CD4-positive, alpha-beta T cell (primary cell): ENCODE data around the gene SPG7. TPM values are rescaled to one million over a fixed set of nuclear protein-coding genes. Genes with fewer than 3 reads are reported as not detected.

Source experiments
- ATAC-seq: fragments of 200-7000 bp; cut with Tn5 transposase; one replicate; pipeline ENCODE4 v1.10.0; 2022; ENCODE audit warnings: mild to moderate bottlenecking; ENCODE audit not compliant: poor library complexity
- CTCF ChIA-PET: fragments of 350-600 bp; sonication (Branson Sonifier 250); formaldehyde crosslinking; loops from one replicate; lab custom pipeline; 2021; ENCODE audit warnings: antibody characterized with exemption, inconsistent platforms; lab: Charles Lee
- POLR2A ChIA-PET: fragments of 350-600 bp; sonication (Branson Sonifier 250); formaldehyde crosslinking; loops from one replicate; lab custom pipeline; 2021; ENCODE audit warnings: antibody characterized with exemption, inconsistent platforms; lab: Charles Lee
- DNase-seq, 14 experiments: peaks; one replicate each; pipeline ENCODE4 v3.0.0-alpha.2; 2013 to 2020; ENCODE audit warnings: mixed read lengths in 2 of 14
- H3K27ac ChIP-seq, 2 donors: one replicate each; pipeline versions ENCODE4 v1.5.1 to v1.7.0; 2013; ENCODE audit warnings: low read length in 2 of 2, low read depth in 1 of 2, mild to moderate bottlenecking in 1 of 2
- H3K27me3 ChIP-seq, 2 experiments: 1 replicate in 1 of 2; 2 replicates in 1 of 2; pipeline versions ENCODE4 v1.6.1 to v1.7.0; 2013; ENCODE audit warnings: low read length in 2 of 2, control low read depth in 1 of 2, mild to moderate bottlenecking in 1 of 2, moderate library complexity in 1 of 2; ENCODE audit not compliant: insufficient read depth in 2 of 2, control insufficient read depth in 1 of 2
- H3K36me3 ChIP-seq: one replicate; pipeline ENCODE4 v1.6.1; 2013; ENCODE audit warnings: low read length, control low read depth; ENCODE audit not compliant: insufficient read depth
- H3K4me1 ChIP-seq: one replicate; pipeline ENCODE4 v1.6.1; 2013; ENCODE audit warnings: low read length, control low read depth; ENCODE audit not compliant: insufficient read depth
- H3K4me3 ChIP-seq: one replicate; pipeline ENCODE4 v1.5.1; 2013; ENCODE audit warnings: mild to moderate bottlenecking, low read length, moderate library complexity
- H3K9me3 ChIP-seq, 2 experiments: 1 replicate in 1 of 2; 2 replicates in 1 of 2; pipeline versions ENCODE4 v1.6.1 to v1.7.0; 2013; ENCODE audit warnings: low read length in 2 of 2, mild to moderate bottlenecking in 2 of 2, control low read depth in 1 of 2, moderate library complexity in 1 of 2; ENCODE audit not compliant: control insufficient read depth in 1 of 2, insufficient read depth in 1 of 2
- H3K27ac Mint-ChIP-seq: one replicate; pipeline ENCODE4 v1.8.0; 2020; ENCODE audit warnings: mixed read lengths
- H3K27me3 Mint-ChIP-seq: one replicate; pipeline ENCODE4 v1.8.0; 2021; ENCODE audit warnings: mixed read lengths
- H3K36me3 Mint-ChIP-seq: one replicate; pipeline ENCODE4 v1.8.0; 2021; ENCODE audit warnings: low read depth, mixed read lengths
- H3K4me1 Mint-ChIP-seq: one replicate; pipeline ENCODE4 v1.8.0; 2021; ENCODE audit warnings: low read depth, mixed read lengths
- H3K4me3 Mint-ChIP-seq: one replicate; pipeline ENCODE4 v1.8.0; 2020; ENCODE audit warnings: mild to moderate bottlenecking, mixed read lengths
- H3K9me3 Mint-ChIP-seq: one replicate; pipeline ENCODE4 v1.8.0; 2020; ENCODE audit warnings: mixed read lengths
- intact Hi-C, 2 experiments: fragments of 100-400 bp; cut with DNase I in 1 of 2; cut with micrococcal nuclease in 1 of 2; formaldehyde crosslinking; loops; one replicate each; pipeline versions ENCODE4 v1.15.1 to v1.9.0; 2023 to 2025; cut with DNase I, micrococcal nuclease
- total RNA-seq, 174 experiments: library from RNA in 2 of 174; stranded (reverse) in 2 of 174; gene quantifications; one replicate each; pipeline ENCODE4 v1.2.3 and lab custom pipeline; 2021 to 2026
- TF ChIP-seq, protein P1 (sequence below): fragments of 200-600 bp; IDR thresholded peaks from one replicate; pipeline ENCODE4 v1.8.0; 2022; ENCODE audit warnings: antibody characterized with exemption, mild to moderate bottlenecking

The SPG7 gene
- total RNA-seq, 2 experiments from 2014 or later, result 163 to 167 TPM

DNA sequence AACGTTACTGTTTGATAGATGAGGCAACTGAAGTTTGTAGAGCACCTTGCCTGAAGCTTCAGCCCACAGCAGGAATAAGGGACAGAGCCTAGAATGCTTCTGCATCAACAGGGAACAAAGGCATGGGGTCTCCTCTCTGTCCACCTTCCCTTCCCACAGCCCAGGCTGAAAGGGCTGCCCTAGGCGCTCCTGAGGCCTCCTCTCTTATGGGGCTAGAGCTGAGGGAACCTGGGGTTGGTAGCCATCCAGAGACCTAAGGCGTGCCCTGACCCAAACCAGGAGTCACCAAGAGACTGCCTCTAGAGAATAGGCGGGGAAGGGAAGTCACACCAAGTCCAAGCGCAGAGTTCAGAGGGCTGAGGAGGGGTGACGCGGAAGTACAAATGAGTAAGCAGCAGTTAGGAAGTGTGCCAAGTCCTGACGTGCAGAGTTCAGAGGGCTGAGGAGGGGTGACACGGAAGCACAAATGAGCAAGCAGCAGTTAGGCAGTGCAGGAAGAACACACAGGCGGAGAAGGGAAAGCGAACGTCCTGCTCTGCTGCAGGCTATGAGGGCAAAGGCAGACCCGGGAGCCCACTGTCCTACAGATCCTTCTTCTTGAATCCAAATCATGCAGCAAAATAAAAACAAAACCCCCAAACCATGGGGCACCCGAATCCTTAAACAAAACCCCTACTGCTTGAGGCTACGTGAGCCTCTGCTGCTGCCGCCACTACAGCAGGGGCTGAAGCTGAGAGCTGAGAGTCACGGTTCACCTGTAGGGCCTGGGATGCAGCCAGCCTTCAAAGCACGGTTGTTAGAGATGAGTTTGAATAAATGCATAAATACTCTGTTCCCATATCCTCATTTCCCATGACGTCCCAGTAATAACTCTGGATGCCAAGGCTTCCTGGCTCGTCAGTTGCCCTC, 2.7 kb upstream of the SPG7 start:
- peak overlapping the region; percentile 40 for H3K4me3 ChIP-seq
- no peaks in the 10 kb centered on the region for H3K9me3 ChIP-seq
- peak overlapping the region; percentile 87 for H3K4me3 Mint-ChIP-seq
- H3K27me3 ChIP-seq, result no peaks in the 10 kb centered on the region
- H3K9me3 Mint-ChIP-seq, result no peaks in the 10 kb centered on the region
- H3K4me1 ChIP-seq, result peaks cover 47% of the 10 kb centered on the region
- peaks cover 12% of the 10 kb centered on the region for H3K36me3 Mint-ChIP-seq
- CTCF ChIA-PET, result interaction anchor here (0.9 to 1.0 kb wide), 2 partner anchors 22 to 212 kb away, joined by 3 read pairs; no protein-coding TSS in a partner anchor
- peak overlapping the region; percentile 82 to 90 for H3K27ac ChIP-seq
- H3K27ac Mint-ChIP-seq, result peak overlapping the region; percentile 93
- intact Hi-C loops, result loop anchor here in 1 of 2 experiments (1.0 to 5.0 kb wide), 5 partner anchors 16 to 263 kb away; no protein-coding TSS in a partner anchor
- DNase-seq, result peak; percentile 72 to 97 (median 88)
- TF ChIP-seq, protein P1, sequence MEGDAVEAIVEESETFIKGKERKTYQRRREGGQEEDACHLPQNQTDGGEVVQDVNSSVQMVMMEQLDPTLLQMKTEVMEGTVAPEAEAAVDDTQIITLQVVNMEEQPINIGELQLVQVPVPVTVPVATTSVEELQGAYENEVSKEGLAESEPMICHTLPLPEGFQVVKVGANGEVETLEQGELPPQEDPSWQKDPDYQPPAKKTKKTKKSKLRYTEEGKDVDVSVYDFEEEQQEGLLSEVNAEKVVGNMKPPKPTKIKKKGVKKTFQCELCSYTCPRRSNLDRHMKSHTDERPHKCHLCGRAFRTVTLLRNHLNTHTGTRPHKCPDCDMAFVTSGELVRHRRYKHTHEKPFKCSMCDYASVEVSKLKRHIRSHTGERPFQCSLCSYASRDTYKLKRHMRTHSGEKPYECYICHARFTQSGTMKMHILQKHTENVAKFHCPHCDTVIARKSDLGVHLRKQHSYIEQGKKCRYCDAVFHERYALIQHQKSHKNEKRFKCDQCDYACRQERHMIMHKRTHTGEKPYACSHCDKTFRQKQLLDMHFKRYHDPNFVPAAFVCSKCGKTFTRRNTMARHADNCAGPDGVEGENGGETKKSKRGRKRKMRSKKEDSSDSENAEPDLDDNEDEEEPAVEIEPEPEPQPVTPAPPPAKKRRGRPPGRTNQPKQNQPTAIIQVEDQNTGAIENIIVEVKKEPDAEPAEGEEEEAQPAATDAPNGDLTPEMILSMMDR, result no peak
- peaks cover 3% of the 10 kb centered on the region for H3K36me3 ChIP-seq
- H3K27me3 Mint-ChIP-seq, result no peaks in the 10 kb centered on the region
- POLR2A ChIA-PET, result interaction anchor here (0.7 to 1.7 kb wide), 4 partner anchors 16 to 189 kb away, joined by 3 to 7 read pairs (median 4); no protein-coding TSS in a partner anchor
- peak; percentile 69 for ATAC-seq
- peaks cover 41% of the 10 kb centered on the region for H3K4me1 Mint-ChIP-seq

DNA sequence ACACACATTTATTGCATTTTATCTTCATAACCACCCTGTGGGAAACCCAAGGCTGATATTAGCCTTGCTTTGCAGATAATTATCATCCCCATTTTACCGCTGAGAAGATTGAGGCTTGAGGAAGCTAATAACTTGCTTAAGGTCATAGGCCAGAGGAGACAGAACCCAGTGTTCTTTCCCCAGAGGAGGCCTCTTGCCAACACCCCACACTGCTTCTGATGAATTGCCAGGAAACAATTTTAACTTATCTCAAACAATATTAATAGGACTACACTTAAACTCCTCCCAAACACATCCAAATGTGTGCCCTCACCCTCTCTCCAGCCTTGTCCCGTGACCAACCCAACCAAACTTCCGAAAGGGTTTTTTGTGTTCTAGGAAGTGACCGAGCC, 2.1 kb upstream of the SPG7 start:
- intact Hi-C loops, result loop anchor here in 1 of 2 experiments (5.0 kb wide), 1 partner anchor 264 kb away; no protein-coding TSS in a partner anchor
- Mint-ChIP-seq H3K4me3 (peak overlapping the region; percentile 87), H3K27me3 (no peaks in the 10 kb centered on the region), H3K27ac (peak overlapping the region; percentile 93), H3K4me1 (peaks cover 42% of the 10 kb centered on the region), H3K9me3 (no peaks in the 10 kb centered on the region), H3K36me3 (peaks cover 18% of the 10 kb centered on the region)
- ChIA-PET CTCF (no interaction called here), POLR2A (interaction anchor here (0.7 to 1.3 kb wide), 2 partner anchors 28 to 52 kb away, joined by 3 to 4 read pairs; no protein-coding TSS in a partner anchor)
- Histone ChIP-seq H3K27ac (peak overlapping the region; percentile 82 to 90), H3K36me3 (peaks cover 9% of the 10 kb centered on the region), H3K4me1 (peaks cover 47% of the 10 kb centered on the region), H3K9me3 (no peaks in the 10 kb centered on the region), H3K27me3 (no peaks in the 10 kb centered on the region), H3K4me3 (peak overlapping the region; percentile 40)
- TF ChIP-seq, protein P1, result no peak
- DNase-seq, result no peak
- ATAC-seq, result no peak

DNA sequence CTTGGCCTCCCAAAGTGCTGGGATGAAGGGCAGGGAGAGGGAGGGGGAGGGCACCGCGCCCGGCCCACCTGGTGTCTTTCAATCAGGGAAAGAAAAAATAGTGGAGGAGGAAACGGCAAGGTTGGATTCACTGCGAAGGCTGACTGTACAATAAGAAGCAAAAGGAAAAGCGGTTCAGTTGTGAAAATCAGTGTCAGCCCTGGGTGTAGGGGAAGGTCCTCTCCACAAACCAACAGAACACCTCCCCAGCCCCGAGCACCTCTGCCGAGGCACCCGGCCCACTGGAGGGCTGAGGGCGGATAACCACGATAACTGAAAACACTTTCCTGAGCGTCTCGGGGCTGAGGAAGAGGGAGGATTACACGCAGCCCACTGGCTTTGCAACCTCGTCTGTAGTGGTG, 1.4 kb upstream of the SPG7 start:
- H3K9me3 Mint-ChIP-seq, result no peaks in the 10 kb centered on the region
- peak overlapping the region; percentile 71 for H3K4me3 ChIP-seq
- H3K27me3 Mint-ChIP-seq, result no peaks in the 10 kb centered on the region
- H3K36me3 ChIP-seq, result peaks cover 15% of the 10 kb centered on the region
- peaks cover 21% of the 10 kb centered on the region for H3K36me3 Mint-ChIP-seq
- peak overlapping the region; percentile 77 to 81 for H3K27ac ChIP-seq
- H3K27ac Mint-ChIP-seq, result peak overlapping the region; percentile 93
- ChIA-PET CTCF (interaction anchor here (0.6 to 0.7 kb wide), 2 partner anchors 11 to 27 kb away, joined by 3 to 4 read pairs; no protein-coding TSS in a partner anchor), POLR2A (interaction anchor here (0.7 to 4.3 kb wide), 11 partner anchors 11 to 191 kb away, joined by 3 to 40 read pairs (median 5); partner anchors contain the start of genes CHMP1A and SPATA33)
- no peaks in the 10 kb centered on the region for H3K27me3 ChIP-seq
- no peaks in the 10 kb centered on the region for H3K9me3 ChIP-seq
- H3K4me1 ChIP-seq, result peaks cover 47% of the 10 kb centered on the region
- H3K4me1 Mint-ChIP-seq, result peaks cover 42% of the 10 kb centered on the region
- intact Hi-C loops, result loop anchor here in 1 of 2 experiments (5.0 kb wide), 1 partner anchor 264 kb away; no protein-coding TSS in a partner anchor
- DNase-seq, result peak in 6 of 14 experiments; percentile 13 to 65 (median 39)
- H3K4me3 Mint-ChIP-seq, result peak overlapping the region; percentile 87
- ATAC-seq, result no peak
- TF ChIP-seq, protein P1, result no peak
